Activated CD4-positive, alpha-beta T cell treated with anti-CD3 and anti-CD28 coated beads, Interleukin-2, amount 10 ng/mL, durations not matched to agents 7 days and 5 days (primary cell): ENCODE data around the gene UBAP2L. TPM values are rescaled to one million over a fixed set of nuclear protein-coding genes. Genes with fewer than 3 reads are reported as not detected.
"Not testable (repeated sequence)": the region's sequence is repeated elsewhere in the genome, so short reads cannot be mapped to it uniquely, and the experiment has no call there.

Source experiments
- CTCF ChIA-PET: fragments of 350-600 bp; sonication (Branson Sonifier 250); formaldehyde crosslinking; loops from one replicate; lab custom pipeline; 2021; ENCODE audit warnings: antibody characterized with exemption; lab: Charles Lee
- POLR2A ChIA-PET: fragments of 350-600 bp; sonication (Branson Sonifier 250); formaldehyde crosslinking; loops from one replicate; lab custom pipeline; 2021; ENCODE audit warnings: antibody characterized with exemption; lab: Charles Lee
- DNase-seq: peaks from one replicate; pipeline ENCODE4 v3.0.0-alpha.2; 2020
- H3K27ac Mint-ChIP-seq: one replicate; pipeline ENCODE4 v1.8.0; 2021; ENCODE audit warnings: mild to moderate bottlenecking, moderate library complexity, mixed read lengths
- H3K27me3 Mint-ChIP-seq: one replicate; pipeline ENCODE4 v1.8.0; 2021; ENCODE audit warnings: mixed read lengths
- H3K36me3 Mint-ChIP-seq: one replicate; pipeline ENCODE4 v1.8.0; 2021; ENCODE audit warnings: low read depth, mixed read lengths
- H3K4me1 Mint-ChIP-seq: one replicate; pipeline ENCODE4 v1.8.0; 2021; ENCODE audit warnings: mixed read lengths
- H3K4me3 Mint-ChIP-seq: one replicate; pipeline ENCODE4 v1.8.0; 2021; ENCODE audit warnings: mild to moderate bottlenecking, moderate library complexity, mixed read lengths
- H3K9me3 Mint-ChIP-seq: one replicate; pipeline ENCODE4 v1.8.0; 2021; ENCODE audit warnings: mixed read lengths
- microRNA-seq: library from miRNA; unstranded; fragments of <30 nt; microRNA quantifications from one replicate; pipeline ENCODE4 v1.2.0, GENCODE V29; 2021; ENCODE audit warnings: borderline microRNAs expressed, borderline replicate concordance
- total RNA-seq, 2 experiments: library from RNA; stranded (reverse); gene quantifications; one replicate each; pipeline ENCODE4 v1.2.3, GENCODE V29; 2021

The UBAP2L gene
- total RNA-seq, 2 experiments from 2014 or later = 186 to 211 TPM

DNA sequence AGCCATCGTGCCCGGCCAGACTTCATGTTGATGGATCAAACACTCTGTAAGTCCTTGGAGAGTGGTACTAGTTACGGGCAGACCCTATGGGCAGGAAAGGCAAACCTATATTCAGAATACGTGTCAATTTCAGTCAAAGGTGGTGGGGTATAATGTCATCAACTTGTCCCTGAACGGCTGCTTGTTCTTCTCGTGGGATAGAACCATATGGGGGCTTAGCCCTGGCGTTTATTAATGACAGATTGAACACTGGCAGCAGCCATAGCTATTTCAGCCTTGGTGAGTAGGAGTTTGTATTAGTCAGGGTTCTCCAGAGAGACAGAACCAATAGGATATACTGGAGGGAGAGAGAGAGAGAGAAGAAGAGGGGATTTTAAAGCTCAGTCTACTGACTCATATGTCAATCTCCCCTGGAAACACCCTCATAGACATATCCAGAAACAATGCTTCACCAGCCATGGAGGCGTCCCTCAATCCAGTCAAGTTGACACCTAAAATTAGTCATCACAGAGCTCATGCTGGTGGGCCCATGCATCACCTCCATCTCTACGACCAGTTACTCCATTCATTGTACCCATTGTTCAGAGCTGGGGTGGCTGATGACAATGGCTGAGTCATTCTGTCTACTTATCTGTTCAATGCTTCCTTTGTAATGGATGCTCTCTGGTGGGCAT lies 84.0 kb downstream of the UBAP2L start:
- CTCF ChIA-PET = interaction anchor here (1.6 to 1.9 kb wide), 5 partner anchors 9 to 41 kb away, joined by 4 to 6 read pairs (median 4); no protein-coding TSS in a partner anchor
- Mint-ChIP-seq H3K36me3 (no peaks in the 10 kb centered on the region), H3K9me3 (peaks cover 9% of the 10 kb centered on the region), H3K27me3 (no peaks in the 10 kb centered on the region), H3K4me3 (no peak overlapping the region), H3K27ac (no peak overlapping the region), H3K4me1 (peaks cover 13% of the 10 kb centered on the region)
- POLR2A ChIA-PET = no interaction called here
- no peak for DNase-seq

DNA sequence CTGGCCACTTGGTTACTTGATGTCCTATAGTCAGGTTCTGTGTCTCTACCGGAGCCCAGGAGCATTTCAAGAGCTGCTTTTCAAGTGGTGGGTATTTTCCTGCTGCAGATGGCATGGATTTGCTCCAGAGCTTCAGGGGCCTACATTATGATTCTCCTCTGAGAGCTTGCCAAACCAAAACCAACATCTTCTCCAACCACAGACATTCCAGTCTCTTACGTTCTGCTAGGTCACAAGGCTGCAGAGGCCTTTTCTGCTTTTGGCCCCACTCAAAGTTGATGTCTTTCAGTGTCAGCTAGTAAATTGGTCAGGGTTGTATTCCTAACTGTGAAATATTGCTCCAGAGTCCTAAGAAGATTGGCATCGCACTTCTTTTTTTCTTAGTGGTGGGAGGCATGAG lies 85.4 kb downstream of the UBAP2L start:
- DNase-seq = no peak
- Mint-ChIP-seq H3K27ac (no peak overlapping the region), H3K9me3 (peaks cover 9% of the 10 kb centered on the region), H3K27me3 (no peaks in the 10 kb centered on the region), H3K4me1 (peaks cover 13% of the 10 kb centered on the region), H3K36me3 (no peaks in the 10 kb centered on the region), H3K4me3 (no peak overlapping the region)
- POLR2A ChIA-PET = no interaction called here
- CTCF ChIA-PET = interaction anchor here (0.8 to 1.9 kb wide), 6 partner anchors 8 to 42 kb away, joined by 3 to 6 read pairs (median 4); no protein-coding TSS in a partner anchor

DNA sequence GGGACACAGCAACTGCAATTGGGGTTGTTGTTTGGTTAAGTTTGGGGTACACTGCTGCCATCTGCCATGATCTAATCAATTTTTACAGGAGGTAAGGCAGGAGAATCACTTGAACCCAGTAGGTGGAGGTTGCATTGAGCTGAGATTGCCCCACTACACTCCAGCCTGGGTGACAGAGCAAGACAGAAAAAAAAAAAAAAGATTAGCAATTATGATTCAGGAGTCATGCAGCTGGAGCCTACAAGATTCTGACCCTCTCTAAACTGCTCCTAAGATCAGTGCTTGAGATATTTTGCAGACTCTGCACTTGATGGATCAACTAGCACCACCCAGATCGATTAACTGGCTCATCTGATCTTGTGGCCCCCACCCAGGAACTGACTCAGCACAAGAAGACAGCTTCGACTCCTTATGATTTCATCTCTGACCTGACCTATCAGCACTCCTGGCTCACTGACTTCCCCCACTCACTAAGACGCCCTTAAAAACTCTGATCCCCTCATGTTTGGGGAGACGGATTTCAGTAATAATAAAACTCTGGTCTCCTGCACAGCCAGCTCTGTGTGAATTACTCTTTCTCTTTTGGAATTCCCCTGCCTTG lies 87.0 kb downstream of the UBAP2L start:
- H3K27me3 Mint-ChIP-seq, H3K4me3 Mint-ChIP-seq, DNase-seq, POLR2A ChIA-PET, H3K36me3 Mint-ChIP-seq, H3K9me3 Mint-ChIP-seq: not testable (repeated sequence)
- H3K27ac Mint-ChIP-seq = peak overlapping the region; percentile 62
- CTCF ChIA-PET = interaction anchor here (0.6 to 1.3 kb wide), 2 partner anchors 18 to 21 kb away, joined by 3 read pairs; no protein-coding TSS in a partner anchor
- peaks cover 13% of the 10 kb centered on the region for H3K4me1 Mint-ChIP-seq

DNA sequence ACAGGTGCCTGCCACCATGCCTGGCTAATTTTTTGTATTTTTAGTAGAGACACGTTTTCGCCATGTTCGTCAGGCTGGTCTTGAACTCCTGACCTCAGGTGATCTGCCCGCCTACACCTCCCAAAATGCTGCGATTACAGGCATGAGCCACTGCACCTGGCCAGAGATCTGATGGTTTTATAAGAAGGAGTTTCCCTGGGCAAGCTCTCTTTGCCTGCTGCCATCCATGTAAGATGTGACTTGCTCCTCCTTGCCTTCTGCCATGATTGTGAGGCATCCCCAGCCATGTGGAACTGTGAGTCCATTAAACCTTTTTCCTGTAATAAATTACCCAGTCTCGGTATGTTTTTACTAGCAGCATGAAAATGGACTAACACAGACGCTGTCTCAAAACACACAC lies 88.4 kb downstream of the UBAP2L start:
- H3K9me3 Mint-ChIP-seq, H3K27me3 Mint-ChIP-seq, DNase-seq, POLR2A ChIA-PET, H3K27ac Mint-ChIP-seq, H3K36me3 Mint-ChIP-seq, H3K4me3 Mint-ChIP-seq: not testable (repeated sequence)
- CTCF ChIA-PET = interaction anchor here (0.6 kb wide), 1 partner anchor 25 kb away, joined by 3 read pairs; no protein-coding TSS in a partner anchor
- H3K4me1 Mint-ChIP-seq = peaks cover 13% of the 10 kb centered on the region

DNA sequence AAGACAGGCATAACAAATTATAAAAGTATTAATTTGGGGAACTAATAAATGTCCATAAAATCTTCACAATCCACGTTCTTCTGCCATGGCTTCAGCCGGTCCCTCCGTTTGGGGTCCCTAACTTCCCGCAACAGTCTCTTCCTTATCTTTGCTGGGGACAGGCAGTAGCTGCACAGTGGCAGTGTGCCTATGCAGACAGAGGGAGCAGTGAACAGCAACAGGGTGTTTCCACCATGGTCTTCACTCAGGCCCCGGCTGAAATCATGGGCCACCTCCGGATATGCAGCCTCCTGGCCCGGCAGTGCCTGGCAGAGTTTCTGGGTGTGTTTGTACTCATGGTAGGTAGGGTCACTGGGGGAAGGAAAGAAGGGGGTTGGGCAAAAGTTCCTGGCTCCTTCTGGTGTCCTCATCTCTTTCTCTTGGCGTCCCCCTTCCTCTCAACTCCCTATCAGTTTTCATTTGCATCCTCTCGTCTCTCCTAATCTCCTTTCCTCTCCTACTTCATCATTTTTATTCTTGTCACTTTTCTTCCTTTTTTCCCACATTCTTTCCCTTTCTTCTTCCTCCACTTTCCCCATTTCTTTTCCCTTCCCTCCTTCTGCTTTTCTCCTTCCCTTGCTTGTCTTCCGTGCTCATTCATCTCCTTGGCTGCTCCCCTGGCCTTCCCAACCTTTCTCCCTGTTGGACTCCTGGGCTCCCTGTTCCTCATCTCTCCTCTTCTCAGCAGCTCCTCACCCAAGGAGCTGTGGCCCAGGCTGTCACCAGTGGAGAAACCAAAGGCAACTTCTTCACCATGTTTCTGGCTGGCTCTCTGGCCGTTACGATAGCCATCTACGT lies 91.7 kb downstream of the UBAP2L start:
- CTCF ChIA-PET = interaction anchor here (1.5 kb wide), 1 partner anchor 14 kb away, joined by 4 read pairs; no protein-coding TSS in a partner anchor
- Mint-ChIP-seq H3K4me1 (peaks cover 11% of the 10 kb centered on the region), H3K9me3 (peaks cover 17% of the 10 kb centered on the region)
- DNase-seq, H3K27ac Mint-ChIP-seq, POLR2A ChIA-PET, H3K36me3 Mint-ChIP-seq, H3K4me3 Mint-ChIP-seq, H3K27me3 Mint-ChIP-seq: not testable (repeated sequence)

DNA sequence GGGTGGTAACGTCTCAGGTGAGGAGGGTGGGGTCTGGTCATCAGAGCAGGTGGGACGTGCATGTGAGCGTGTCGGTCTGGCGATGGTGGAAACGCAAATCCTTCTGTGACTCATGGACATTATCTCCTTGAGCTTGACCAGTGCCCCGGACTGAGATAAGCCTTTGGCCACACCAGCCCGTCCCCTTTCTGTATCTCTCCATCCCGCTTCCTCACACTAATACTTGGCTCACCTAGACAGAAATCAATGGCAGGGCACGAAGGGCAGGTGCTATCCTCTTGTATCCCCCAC lies 92.3 kb downstream of the UBAP2L start:
- Mint-ChIP-seq H3K4me3 (no peak overlapping the region), H3K27me3 (peaks cover 8% of the 10 kb centered on the region), H3K4me1 (peaks cover 6% of the 10 kb centered on the region), H3K27ac (no peak overlapping the region), H3K9me3 (peaks cover 21% of the 10 kb centered on the region), H3K36me3 (no peaks in the 10 kb centered on the region)
- ChIA-PET CTCF (interaction anchor here (1.2 kb wide), 1 partner anchor 10 kb away, joined by 4 read pairs; no protein-coding TSS in a partner anchor), POLR2A (no interaction called here)
- DNase-seq = no peak

DNA sequence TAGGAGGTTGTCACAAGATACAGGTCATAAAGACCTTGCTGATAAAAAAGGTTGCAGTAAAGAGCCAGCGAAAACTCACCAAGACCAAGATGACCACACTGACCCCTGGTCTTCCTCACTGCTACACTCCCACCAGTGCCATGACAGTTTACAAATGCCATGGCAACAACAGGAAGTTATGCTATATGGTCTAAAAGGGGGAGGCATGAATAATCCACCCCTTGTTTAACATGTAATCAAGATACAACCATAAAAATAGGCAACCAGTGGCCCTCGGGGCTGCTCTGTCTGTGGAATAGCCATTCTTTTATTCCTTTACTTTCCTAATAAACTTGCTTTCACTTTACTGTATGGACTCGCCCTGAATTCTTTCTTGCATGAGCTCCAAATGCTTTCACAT lies 93.5 kb downstream of the UBAP2L start:
- H3K4me1 Mint-ChIP-seq, DNase-seq, POLR2A ChIA-PET, H3K4me3 Mint-ChIP-seq, H3K36me3 Mint-ChIP-seq, H3K27ac Mint-ChIP-seq: not testable (repeated sequence)
- H3K9me3 Mint-ChIP-seq = peaks cover 18% of the 10 kb centered on the region
- CTCF ChIA-PET = interaction anchor here (0.6 to 1.8 kb wide), 6 partner anchors 9 to 34 kb away, joined by 3 to 9 read pairs (median 4); no protein-coding TSS in a partner anchor
- peaks cover 11% of the 10 kb centered on the region for H3K27me3 Mint-ChIP-seq

DNA sequence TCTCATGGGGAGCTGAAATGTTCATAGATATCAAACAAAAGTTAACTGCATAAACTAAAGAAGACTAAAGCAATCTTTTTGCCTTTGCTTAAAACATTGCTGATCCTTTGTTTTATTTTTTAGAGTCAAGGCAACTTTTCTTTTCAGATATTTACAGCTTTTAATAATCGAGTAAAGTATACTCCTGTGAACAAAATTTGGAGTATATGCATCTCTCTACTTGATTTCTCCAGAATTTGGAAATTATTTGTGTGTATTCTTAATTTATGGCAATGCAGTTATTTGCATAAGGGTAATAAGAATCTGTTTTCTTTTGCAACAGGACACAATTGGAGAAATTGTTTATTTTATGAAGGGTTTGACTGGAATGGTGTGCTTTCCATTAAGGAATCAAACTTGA lies 95.9 kb downstream of the UBAP2L start:
- no peaks in the 10 kb centered on the region for H3K4me1 Mint-ChIP-seq
- CTCF ChIA-PET = interaction anchor here (0.7 kb wide), 1 partner anchor 322 kb away, joined by 3 read pairs; no protein-coding TSS in a partner anchor
- no peak for DNase-seq
- no peaks in the 10 kb centered on the region for H3K36me3 Mint-ChIP-seq
- POLR2A ChIA-PET = no interaction called here
- H3K9me3 Mint-ChIP-seq = peaks cover 17% of the 10 kb centered on the region
- no peak overlapping the region for H3K27ac Mint-ChIP-seq
- no peak overlapping the region for H3K4me3 Mint-ChIP-seq
- peaks cover 19% of the 10 kb centered on the region for H3K27me3 Mint-ChIP-seq

DNA sequence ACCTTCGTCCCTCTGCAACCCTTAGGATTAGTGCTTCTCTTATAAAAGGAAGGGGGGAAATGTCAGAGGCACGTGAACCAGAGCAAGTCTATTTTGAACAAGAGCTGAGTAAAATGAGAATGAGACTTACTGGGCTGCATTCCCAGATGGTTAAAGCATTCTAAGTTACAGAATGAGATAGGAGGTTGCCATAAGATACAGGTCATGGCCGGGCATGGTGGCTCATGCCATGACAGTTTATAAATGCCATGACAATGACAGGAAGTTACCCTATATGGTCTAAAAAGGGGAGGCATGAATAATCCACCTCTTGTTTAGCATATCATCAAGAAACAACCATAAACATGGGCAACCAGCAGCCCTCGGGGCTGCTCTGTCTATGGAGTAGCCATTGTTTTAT lies 97.6 kb downstream of the UBAP2L start:
- Mint-ChIP-seq H3K4me3 (no peak overlapping the region), H3K4me1 (no peaks in the 10 kb centered on the region), H3K36me3 (no peaks in the 10 kb centered on the region), H3K27me3 (peaks cover 30% of the 10 kb centered on the region), H3K27ac (no peak overlapping the region), H3K9me3 (peaks cover 17% of the 10 kb centered on the region)
- POLR2A ChIA-PET = no interaction called here
- CTCF ChIA-PET = interaction anchor here (1.3 kb wide), 1 partner anchor 16 kb away, joined by 3 read pairs; no protein-coding TSS in a partner anchor
- DNase-seq = no peak

Small RNA genes lying within 50 kb of the gene (microRNA-seq; reads per million reads assigned to microRNA genes)
- 12.4 reads per million, percentile 43 among the genes with 10 or more reads in this experiment for gene MIR190B

Other genes with a start within 250 kb of the UBAP2L start
- 100 to 1,000 TPM; 111 to 124 TPM for gene JTB, start 243.3 kb upstream of the UBAP2L start, total RNA-seq
- gene RAB13, start 234.6 kb upstream of the UBAP2L start, total RNA-seq = under 1 TPM; 0.92 to 0.96 TPM
- gene RPS27, start 230.2 kb upstream of the UBAP2L start, total RNA-seq = 1,000 to 10,000 TPM; 2,596 to 2,883 TPM
- gene NUP210L, start 65.9 kb upstream of the UBAP2L start, total RNA-seq = under 1 TPM; 0.04 to 0.12 TPM
- gene TPM3, start 28.9 kb upstream of the UBAP2L start, total RNA-seq = 100 to 1,000 TPM; 781 to 902 TPM
- gene CFAP141, start 14.6 kb upstream of the UBAP2L start, total RNA-seq = under 1 TPM in 1 of 2 experiments, not detected in 1; 0.65 TPM
- 100 to 1,000 TPM; 107 to 126 TPM for gene HAX1, start 51.7 kb downstream of the UBAP2L start, total RNA-seq
- gene AQP10, start 100.1 kb downstream of the UBAP2L start, total RNA-seq = not detected
- gene ATP8B2, start 104.6 kb downstream of the UBAP2L start, total RNA-seq = 100 to 1,000 TPM; 135 to 138 TPM
- gene IL6R, start 184.4 kb downstream of the UBAP2L start, total RNA-seq = 1 to 10 TPM; 9.1 to 9.3 TPM